GM12878 (cell line): ENCODE results near the gene G2E3. TPM values are rescaled to one million over a fixed set of nuclear protein-coding genes. Genes with fewer than 3 reads are reported as not detected.
A peak's percentile ranks its signal among the peaks of the same experiment; 100 is the strongest.

ENCODE experiments used
- ATAC-seq: fragments of 200-7000 bp; cut with Tn5 transposase; 3 replicates; pipeline ENCODE4 v1.9.1; 2020; ENCODE audit warnings: mild to moderate bottlenecking, moderate library complexity
- BruUV-seq: library from RNA; stranded (reverse); fragments of 400-500 nt; replicated peaks from 2 replicates; lab custom pipeline; 2021; lab: Mats Ljungman, UMichigan
- CTCF ChIA-PET: fragments of 300-600 bp; sonication (Branson Sonifier 250); formaldehyde crosslinking; extraction: SDS; loops from one replicate; lab custom pipeline; 2021; ENCODE audit warnings: inconsistent platforms; lab: Yijun Ruan, JAX
- POLR2A ChIA-PET: fragments of 350-600 bp; formaldehyde crosslinking; extraction: SDS; loops from one replicate; lab custom pipeline; 2021; ENCODE audit warnings: inconsistent platforms; lab: Charles Lee
- RAD21 ChIA-PET: fragments of 300-600 bp; sonication (Branson Sonifier 250); formaldehyde crosslinking; loops from one replicate; lab custom pipeline; 2023; ENCODE audit warnings: antibody characterized with exemption; ENCODE audit not compliant: unreplicated experiment; lab: Charles Lee
- SMC1A ChIA-PET: fragments of 300-600 bp; sonication (Branson Sonifier 250); formaldehyde crosslinking; loops from one replicate; lab custom pipeline; 2023; ENCODE audit not compliant: unreplicated experiment, uncharacterized antibody; lab: Charles Lee
- DNase-seq: peaks from one replicate; pipeline ENCODE4 v3.0.0-alpha.2; 2011; ENCODE audit warnings: low read depth, low spot score
- FAIRE-seq: peaks from 3 replicates; lab custom pipeline; 2011; peaks lifted over from hg19 to GRCh38; lab: Jason Lieb, UNC
- H2AFZ ChIP-seq: 2 replicates; pipeline ENCODE4 v1.6.0; 2011; ENCODE audit warnings: low read depth, low read length, control low read depth; ENCODE audit not compliant: control insufficient read depth
- H3K27ac ChIP-seq: 2 replicates; pipeline ENCODE4 v1.5.1; 2011; ENCODE audit warnings: control low read depth; ENCODE audit not compliant: control insufficient read depth, insufficient read depth
- H3K27me3 ChIP-seq, 2 experiments: replicated peaks in 1 of 2; 2 replicates each; pipeline versions ENCODE4 v1.6.0 to v1.6.1; 2011; ENCODE audit warnings: low read length in 1 of 2; ENCODE audit not compliant: control insufficient read depth in 2 of 2, insufficient read depth in 2 of 2
- H3K36me3 ChIP-seq, 2 experiments: 2 replicates each; pipeline ENCODE4 v1.5.1; 2011; ENCODE audit warnings: low read length in 1 of 2; ENCODE audit not compliant: control insufficient read depth in 2 of 2, insufficient read depth in 2 of 2
- H3K4me1 ChIP-seq: 2 replicates; pipeline ENCODE4 v1.6.1; 2011; ENCODE audit warnings: mild to moderate bottlenecking, low read length, moderate library complexity, mixed read lengths; ENCODE audit not compliant: control insufficient read depth, insufficient read depth
- H3K4me2 ChIP-seq: 2 replicates; pipeline ENCODE4 v1.6.0; 2011; ENCODE audit warnings: control low read depth; ENCODE audit not compliant: control insufficient read depth, insufficient read depth
- H3K4me3 ChIP-seq: fragments of 200-600 bp; sonication (generic); 2 replicates; pipeline ENCODE4 v1.5.1; 2016
- H3K79me2 ChIP-seq: 2 replicates; pipeline ENCODE4 v1.6.0; 2011; ENCODE audit warnings: low read length; ENCODE audit not compliant: control insufficient read depth, insufficient read depth
- H3K9ac ChIP-seq: 2 replicates; pipeline ENCODE4 v1.8.0; 2011; ENCODE audit warnings: low read length, control low read depth, mixed read lengths; ENCODE audit not compliant: control insufficient read depth, insufficient read depth
- H3K9me3 ChIP-seq: replicated peaks from 3 replicates; pipeline ENCODE4 v1.5.1; 2011; ENCODE audit warnings: mild to moderate bottlenecking, low read length; ENCODE audit not compliant: control insufficient read depth, insufficient read depth
- H4K20me1 ChIP-seq: 2 replicates; pipeline ENCODE4 v1.6.0; 2011; ENCODE audit not compliant: control insufficient read depth, insufficient read depth
- IKZF2 ChIP-seq, 2 experiments: fragments of 450-650 bp; IDR thresholded peaks; 2 replicates each; pipeline ENCODE4 v1.6.1; 2017; ENCODE audit warnings: mild to moderate bottlenecking in 2 of 2, moderate library complexity in 2 of 2
- KAT2A ChIP-seq: conservative IDR thresholded peaks from 2 replicates; pipeline ENCODE4 v1.6.1; 2011; ENCODE audit warnings: low read depth, low read length; ENCODE audit not compliant: control insufficient read depth
- KDM1A ChIP-seq: fragments of 200-600 bp; sonication (generic); IDR thresholded peaks from 2 replicates; pipeline ENCODE4 v1.6.1; 2016; ENCODE audit warnings: borderline replicate concordance
- PAX5 ChIP-seq: IDR thresholded peaks from 2 replicates; pipeline ENCODE4 v1.6.1; 2011; ENCODE audit warnings: low read depth, low read length, borderline replicate concordance
- RB1 ChIP-seq: fragments of 450-650 bp; formaldehyde crosslinking; IDR thresholded peaks from 2 replicates; pipeline ENCODE4 v1.6.1; 2017; ENCODE audit warnings: mild to moderate bottlenecking, borderline replicate concordance
- ZBED1 ChIP-seq: IDR thresholded peaks from 2 replicates; pipeline ENCODE4 v1.6.1; 2016; ENCODE audit warnings: borderline replicate concordance
- ZZZ3 ChIP-seq: IDR thresholded peaks from 2 replicates; pipeline ENCODE4 v1.6.1; 2011; ENCODE audit warnings: low read depth; ENCODE audit not compliant: control insufficient read depth, insufficient read length
- WGBS: methylation state at CpG from one replicate; pipeline ENCODE4 v1.1.6; 2016; ENCODE audit warnings: low lambda C conversion rate; ENCODE audit not compliant: insufficient replicate concordance, insufficient coverage; ENCODE audit errors: missing lambda C conversion rate; 5-methylcytosine and 5-hydroxymethylcytosine counted together
- in situ Hi-C: fragments of 300-500 bp; cut with MboI; formaldehyde crosslinking; loops from 9 replicates; pipeline ENCODE4 v1.14.3; 2018; ENCODE audit warnings: mixed read lengths
- intact Hi-C: fragments of 100-400 bp; cut with micrococcal nuclease; formaldehyde crosslinking; loops from one replicate; pipeline ENCODE4 v1.14.2; 2022; ENCODE audit not compliant: unreplicated experiment
- polyA plus RNA-seq, 11 experiments: library from polyadenylated mRNA; depleted of rRNA in 4 of 11; unstranded in 6 of 11; stranded (reverse) in 5 of 11; fragments of >200 nt; fragmentation: Nextera tagmentation in 4 of 11; fragmentation: Illumina TruSeq in 1 of 11; extraction: Ambion mirVana in 4 of 11; extraction: Trizol in 1 of 11; gene quantifications; 1 replicate in 1 of 11; 2 replicates in 10 of 11; pipeline versions ENCODE4 v1.2.1 to v1.2.3, GENCODE V29; 2011 to 2016; ENCODE audit warnings: inconsistent platforms in 2 of 11, missing spikeins in 2 of 11, low read depth in 1 of 11
- total RNA-seq, 4 experiments: library from RNA; depleted of rRNA in 3 of 4; stranded (reverse); fragments of >200 nt in 3 of 4; fragmentation: Illumina TruSeq in 1 of 4; extraction: Trizol in 1 of 4; gene quantifications; 2 replicates each; pipeline versions ENCODE4 v1.2.1 to v1.2.3, GENCODE V29; 2013 to 2021

G2E3 gene
- total and polyA plus RNA-seq, 10 of the 15 experiments (the other 5 are each of a cell fraction or from before 2014, with no cell fraction given): 10.0 to 38.0 (median 21.1) TPM

GRCh38 chr14:30623412-30624131 lies 64.6 kb downstream of the G2E3 start:
- POLR2A ChIA-PET: interaction anchor here (1.2 to 1.7 kb wide), 3 partner anchors 20 to 38 kb away, joined by 3 read pairs; no protein-coding TSS in a partner anchor
- Histone ChIP-seq H3K9ac (peak overlapping the region; percentile 88; the same call in 1 of the 2 replicates), H3K4me3 (peak overlapping the region; percentile 97), H3K9me3 (no peaks in the 10 kb centered on the region; the same call in 1 of the 3 replicates), H3K79me2 (peaks cover 55% of the 10 kb centered on the region), H3K27ac (no peak overlapping the region), H3K4me2 (peak overlapping the region; percentile 78), H3K36me3 (no peaks in the 10 kb centered on the region), H3K4me1 (peaks cover 24% of the 10 kb centered on the region), H3K27me3 (no peaks in the 10 kb centered on the region), H4K20me1 (no peaks in the 10 kb centered on the region), H2AFZ (no peak overlapping the region)
- DNase-seq: no peak
- CTCF ChIA-PET: interaction anchor here (1.6 kb wide), 1 partner anchor 9 kb away, joined by 9 read pairs; no protein-coding TSS in a partner anchor
- in situ Hi-C loops: no loop called here
- BruUV-seq: no TSS peak
- TF ChIP-seq KAT2A (no peak), ZBED1 (no peak), PAX5 (no peak), IKZF2 (IDR thresholded peaks at IDR 0.05) (no peak), KDM1A (no peak), RB1 (no peak), ZZZ3 (no peak)
- intact Hi-C loops: loop anchor here (2.0 kb wide), 1 partner anchor 61 kb away; no protein-coding TSS in a partner anchor
- WGBS: 72% methylated on average over 7 of the region's 7 CpGs
- no peak for FAIRE-seq
- SMC1A ChIA-PET: interaction anchor here (0.9 to 2.1 kb wide), 6 partner anchors 8 to 249 kb away, joined by 3 to 8 read pairs (median 4); no protein-coding TSS in a partner anchor
- no peak for ATAC-seq
- RAD21 ChIA-PET: no interaction called here
